ENCODE results near the gene CUX1.

DNA sequence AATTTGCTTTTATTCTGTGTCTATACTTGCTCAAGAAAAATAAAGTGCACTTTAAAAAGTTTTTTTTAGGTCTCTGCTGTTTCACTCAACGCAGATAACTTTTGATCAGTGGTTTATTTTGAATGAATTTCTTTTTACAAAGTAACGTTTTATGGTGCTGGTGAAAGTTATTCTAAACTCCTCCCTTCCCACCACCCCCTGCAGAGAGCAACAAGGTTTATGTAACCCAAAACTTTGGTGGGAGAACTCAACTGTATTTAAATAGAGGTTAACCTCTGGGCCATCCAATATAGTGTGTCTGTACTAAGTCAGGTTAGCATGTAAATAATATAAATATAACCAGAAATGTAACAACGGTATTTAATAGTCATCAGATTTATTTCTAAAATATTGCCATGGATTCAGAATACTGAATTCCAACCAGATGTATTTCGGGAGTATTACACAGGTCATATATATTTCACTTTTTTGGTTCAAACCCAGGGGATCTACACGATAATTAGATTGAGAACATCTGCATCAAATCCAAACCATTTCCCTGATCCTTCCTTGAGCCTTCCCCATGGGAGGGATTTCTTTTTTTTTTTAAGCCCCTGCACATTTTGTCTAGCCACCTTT is 3.9 kb upstream of the CUX1 start:
- TF ChIP-seq NFE2 (CRISPR knock-in tag; IDR thresholded peaks at IDR 0.05), result no peak
- TF ChIP-seq, protein P1, sequence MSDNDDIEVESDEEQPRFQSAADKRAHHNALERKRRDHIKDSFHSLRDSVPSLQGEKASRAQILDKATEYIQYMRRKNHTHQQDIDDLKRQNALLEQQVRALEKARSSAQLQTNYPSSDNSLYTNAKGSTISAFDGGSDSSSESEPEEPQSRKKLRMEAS (IDR thresholded peaks at IDR 0.05), result no peak
